K562 (cell line): Measurements from ENCODE around the gene ADGRB2. TPM values are rescaled to one million over a fixed set of nuclear protein-coding genes. Genes with fewer than 3 reads are reported as not detected.

ENCODE experiments used
- ATF3 ChIP-seq, 2 experiments: fragments of 450-650 bp in 1 of 2; sonication (generic) in 1 of 2; formaldehyde crosslinking in 1 of 2; IDR thresholded peaks in 1 of 2; conservative IDR thresholded peaks in 1 of 2; 2 replicates each; pipeline versions ENCODE4 v1.6.1 to v1.8.1; 2016 to 2023; ENCODE audit warnings: mild to moderate bottlenecking in 2 of 2, moderate library complexity in 2 of 2, inconsistent platforms in 1 of 2, missing genetic modification reagents in 1 of 2
- CGGBP1 ChIP-seq: fragments of 250-450 bp; sonication (Bioruptor Pico); IDR thresholded peaks from 2 replicates; pipeline ENCODE4 v1.9.0; 2021; ENCODE audit warnings: mild to moderate bottlenecking
- FOXA1 ChIP-seq: fragments of 450-650 bp; IDR thresholded peaks from 2 replicates; pipeline ENCODE4 v1.6.1; 2016; ENCODE audit warnings: mild to moderate bottlenecking, borderline replicate concordance
- L3MBTL2 ChIP-seq: fragments of 450-650 bp; IDR thresholded peaks from 2 replicates; pipeline ENCODE4 v1.6.1; 2016; ENCODE audit warnings: mild to moderate bottlenecking, moderate library complexity
- NONO ChIP-seq, 2 experiments: fragments of 200-400 bp in 1 of 2; fragments of 450-650 bp in 1 of 2; formaldehyde crosslinking in 1 of 2; IDR thresholded peaks; 2 replicates each; pipeline ENCODE4 v1.6.1; 2017; ENCODE audit warnings: low read depth in 2 of 2, mild to moderate bottlenecking in 2 of 2, moderate library complexity in 2 of 2, low read length in 1 of 2
- POLR2H ChIP-seq: IDR thresholded peaks from 2 replicates; pipeline ENCODE4 v1.6.1; 2016; ENCODE audit warnings: missing genetic modification characterization, low read depth, mild to moderate bottlenecking, control low read depth, missing compliant biosample characterization, moderate library complexity
- PTBP1 ChIP-seq: fragments of 200-400 bp; formaldehyde crosslinking; IDR thresholded peaks from 2 replicates; pipeline ENCODE4 v1.6.1; 2017; ENCODE audit warnings: low read depth, low read length
- PTTG1 ChIP-seq: fragments of 450-650 bp; IDR thresholded peaks from 2 replicates; pipeline ENCODE4 v1.6.1; 2016; ENCODE audit warnings: low read depth, mild to moderate bottlenecking, missing genetic modification characterization, missing compliant biosample characterization
- RBM14 ChIP-seq: fragments of 200-400 bp; formaldehyde crosslinking; IDR thresholded peaks from 2 replicates; pipeline ENCODE4 v1.6.1; 2018; ENCODE audit warnings: low read depth, mild to moderate bottlenecking, low read length, moderate library complexity, borderline replicate concordance; ENCODE audit not compliant: insufficient read depth
- SRSF9 ChIP-seq: fragments of 200-400 bp; formaldehyde crosslinking; IDR thresholded peaks from 2 replicates; pipeline ENCODE4 v1.6.1; 2017; ENCODE audit warnings: low read depth, low read length, borderline replicate concordance
- ZNF41 ChIP-seq: fragments of 250-450 bp; sonication (Bioruptor Pico); conservative IDR thresholded peaks from 2 replicates; pipeline ENCODE4 v1.4.0; 2020; ENCODE audit warnings: mild to moderate bottlenecking
- ZNF584 ChIP-seq: fragments of 200-800 bp; sonication (Bioruptor generic); IDR thresholded peaks from 2 replicates; pipeline ENCODE4 v1.6.1; 2016; ENCODE audit warnings: low read depth, mild to moderate bottlenecking, missing genetic modification characterization, missing compliant biosample characterization
- polyA plus RNA-seq, 8 experiments: library from polyadenylated mRNA; depleted of rRNA in 4 of 8; stranded (reverse) in 5 of 8; unstranded in 3 of 8; fragments of >200 nt; fragmentation: Nextera tagmentation in 2 of 8; fragmentation: Illumina TruSeq in 1 of 8; extraction: Ambion mirVana in 2 of 8; extraction: Trizol in 1 of 8; gene quantifications; 2 replicates each; pipeline versions ENCODE4 v1.2.1 to v1.2.3, GENCODE V29; 2011 to 2014; ENCODE audit warnings: inconsistent platforms in 1 of 8, missing spikeins in 1 of 8
- total RNA-seq, 7 experiments: library from RNA; depleted of rRNA in 6 of 7; stranded (reverse); fragments of >200 nt in 6 of 7; fragmentation: Illumina TruSeq in 2 of 7; extraction: Trizol in 2 of 7; gene quantifications; 2 replicates each; pipeline versions ENCODE4 v1.2.1 to v1.2.3, GENCODE V29; 2011 to 2021; ENCODE audit warnings: low replicate concordance in 1 of 7

Gene ADGRB2
- total and polyA plus RNA-seq, 9 of the 15 experiments (the other 6 are each of a cell fraction or from before 2014, with no cell fraction given) = 0.04 to 0.23 (median 0.20) TPM; not detected in 2

GRCh38 chr1:31763671-31764311 is 349 bp downstream of the ADGRB2 start (continued):
- peak; percentile 12; the same call in 1 of the 2 replicates for TF ChIP-seq L3MBTL2
- no peak for TF ChIP-seq PTBP1
- no peak for TF ChIP-seq POLR2H (tag)
- TF ChIP-seq ATF3 (IDR thresholded peaks at IDR 0.05) = no peak
- no peak for TF ChIP-seq ATF3 (CRISPR knock-in tag; conservative IDR thresholded peaks at IDR 0.05)
- no peak for TF ChIP-seq PTTG1 (tag)
- TF ChIP-seq FOXA1 = no peak
- TF ChIP-seq ZNF41 (CRISPR knock-in tag) = no peak
- no peak for TF ChIP-seq ZNF584
- TF ChIP-seq NONO (IDR thresholded peaks at IDR 0.05; ENCODE audit: low read depth in 2 of 2, low read length in 1 of 2) = no peak
- no peak for TF ChIP-seq CGGBP1 (CRISPR knock-in tag)
- no peak for TF ChIP-seq SRSF9
- no peak for TF ChIP-seq RBM14
